K562 (cell line): ENCODE measurements around the gene MAPKAPK3. TPM values are rescaled to one million over a fixed set of nuclear protein-coding genes. Genes with fewer than 3 reads are reported as not detected.
A peak's percentile ranks its signal among the peaks of the same experiment; 100 is the strongest.
"Not testable (repeated sequence)": the region's sequence is repeated elsewhere in the genome, so short reads cannot be mapped to it uniquely, and the experiment has no call there.

Source experiments
- ATAC-seq: fragments of 200-7000 bp; cut with Tn5 transposase; 3 replicates; pipeline ENCODE4 v1.9.1; 2020; ENCODE audit warnings: moderate library complexity
- BruUV-seq: library from RNA; stranded (reverse); fragments of 400-500 nt; replicated peaks from 2 replicates; lab custom pipeline; 2021; lab: Mats Ljungman, UMichigan
- CTCF ChIA-PET: fragments of 300-600 bp; formaldehyde crosslinking; extraction: SDS; loops from one replicate; lab custom pipeline; 2021; ENCODE audit warnings: low intra/inter-chr PET ratio; lab: Yijun Ruan, JAX
- POLR2A ChIA-PET: fragments of 300-600, 350-650 bp; sonication (Branson Sonifier 250); formaldehyde crosslinking; extraction: SDS; loops from one replicate; lab custom pipeline; 2021; ENCODE audit warnings: antibody characterized with exemption, inconsistent platforms; lab: Yijun Ruan, JAX
- DNase-seq, 4 experiments: peaks; one replicate each; pipeline versions ENCODE4 v3.0.0 to v3.0.0-alpha.2; 2011 to 2018; ENCODE audit warnings: low spot score in 3 of 4, mixed read lengths in 3 of 4; ENCODE audit errors: extremely low read depth in 1 of 4
- FAIRE-seq: peaks from 2 replicates; lab custom pipeline; 2011; peaks lifted over from hg19 to GRCh38; lab: Jason Lieb, UNC
- H2AFZ ChIP-seq: 2 replicates; pipeline ENCODE4 v1.6.0; 2011; ENCODE audit warnings: low read depth, low read length, control low read depth, inconsistent platforms
- H3K27ac ChIP-seq: fragments of 200-600 bp; 3 replicates; pipeline ENCODE4 v1.8.0; 2011; ENCODE audit warnings: low read depth, mild to moderate bottlenecking, control low read depth, inconsistent platforms, low read length, moderate library complexity, mixed read lengths; ENCODE audit errors: extremely low read depth
- H3K27me3 ChIP-seq, 2 experiments: fragments of 300-600 bp in 1 of 2; 2 replicates in 1 of 2; 3 replicates in 1 of 2; pipeline versions ENCODE4 v1.6.0 to v1.8.0; 2011; ENCODE audit warnings: inconsistent platforms in 2 of 2, low read length in 2 of 2, mild to moderate bottlenecking in 1 of 2, mixed read lengths in 1 of 2, moderate library complexity in 1 of 2; ENCODE audit not compliant: control insufficient read depth in 2 of 2, insufficient read depth in 2 of 2
- H3K36me3 ChIP-seq: fragments of 300-600 bp; 3 replicates; pipeline ENCODE4 v1.8.0; 2011; ENCODE audit warnings: mild to moderate bottlenecking, low read length, inconsistent platforms; ENCODE audit not compliant: control insufficient read depth, insufficient read depth
- H3K4me1 ChIP-seq, 2 experiments: fragments of 200-600 bp in 1 of 2; replicated peaks in 1 of 2; 2 replicates in 1 of 2; 3 replicates in 1 of 2; pipeline versions ENCODE4 v1.5.1 to v1.8.0; 2011; ENCODE audit warnings: inconsistent platforms in 2 of 2, low read length in 2 of 2, mild to moderate bottlenecking in 1 of 2, mixed read lengths in 1 of 2, moderate library complexity in 1 of 2; ENCODE audit not compliant: control insufficient read depth in 2 of 2, insufficient read depth in 2 of 2
- H3K4me2 ChIP-seq: 2 replicates; pipeline ENCODE4 v1.6.1; 2011; ENCODE audit warnings: low read length, control low read depth, inconsistent platforms, mixed read lengths; ENCODE audit not compliant: insufficient read depth
- H3K4me3 ChIP-seq: fragments of 200-600 bp; sonication (generic), shearing (Covaris generic); 2 replicates; pipeline ENCODE4 v1.5.1; 2016; ENCODE audit warnings: control low read depth, inconsistent platforms
- H3K79me2 ChIP-seq: fragments of 200-600 bp; 3 replicates; pipeline ENCODE4 v1.8.0; 2011; ENCODE audit warnings: low read length, inconsistent platforms; ENCODE audit not compliant: control insufficient read depth, insufficient read depth
- H3K9ac ChIP-seq, 2 experiments: 2 replicates each; pipeline versions ENCODE4 v1.6.0 to v1.6.1; 2011; ENCODE audit warnings: low read depth in 2 of 2, low read length in 2 of 2, control low read depth in 1 of 2, inconsistent platforms in 1 of 2, mild to moderate bottlenecking in 1 of 2, mixed read lengths in 1 of 2; ENCODE audit not compliant: insufficient read depth in 1 of 2
- H3K9me1 ChIP-seq: one replicate; pipeline ENCODE4 v1.6.0; 2011; ENCODE audit warnings: inconsistent platforms, mild to moderate bottlenecking, low read length, moderate library complexity; ENCODE audit not compliant: control insufficient read depth, insufficient read depth
- H3K9me3 ChIP-seq: replicated peaks from 2 replicates; pipeline ENCODE4 v1.5.1; 2011; ENCODE audit warnings: low read depth, low read length, inconsistent platforms; ENCODE audit not compliant: control insufficient read depth, insufficient read depth
- H4K20me1 ChIP-seq: replicated peaks from 2 replicates; pipeline ENCODE4 v1.6.1; 2011; ENCODE audit warnings: low read length, inconsistent platforms, mixed read lengths; ENCODE audit not compliant: control insufficient read depth, insufficient read depth
- EGR1 ChIP-seq: fragments of 450-650 bp; conservative IDR thresholded peaks from 2 replicates; pipeline ENCODE4 v1.6.1; 2017; ENCODE audit warnings: mild to moderate bottlenecking
- SPI1 ChIP-seq: IDR thresholded peaks from 2 replicates; pipeline ENCODE4 v1.6.1; 2011; ENCODE audit warnings: low read depth, low read length, control low read depth, borderline replicate concordance
- WGBS: fragments of 100-300 bp; shearing (Covaris generic); methylation state at CpG from one replicate; pipeline ENCODE4 v1.1.6; 2016; ENCODE audit warnings: low coverage, mixed read lengths; ENCODE audit not compliant: insufficient coverage; ENCODE audit errors: missing lambda C conversion rate; 5-methylcytosine and 5-hydroxymethylcytosine counted together
- in situ Hi-C: fragments of 300-500 bp; cut with MboI; formaldehyde crosslinking; loops from 4 replicates; pipeline ENCODE4 v1.15.0; 2018; ENCODE audit warnings: inconsistent platforms, mixed read lengths
- intact Hi-C: fragments of 100-400 bp; cut with micrococcal nuclease; formaldehyde crosslinking; loops from 2 replicates; pipeline ENCODE4 v1.14.2; 2022
- polyA plus RNA-seq, 8 experiments: library from polyadenylated mRNA; depleted of rRNA in 4 of 8; stranded (reverse) in 5 of 8; unstranded in 3 of 8; fragments of >200 nt; fragmentation: Nextera tagmentation in 2 of 8; fragmentation: Illumina TruSeq in 1 of 8; extraction: Ambion mirVana in 2 of 8; extraction: Trizol in 1 of 8; gene quantifications; 2 replicates each; pipeline versions ENCODE4 v1.2.1 to v1.2.3, GENCODE V29; 2011 to 2014; ENCODE audit warnings: inconsistent platforms in 1 of 8, missing spikeins in 1 of 8
- total RNA-seq, 7 experiments: library from RNA; depleted of rRNA in 6 of 7; stranded (reverse); fragments of >200 nt in 6 of 7; fragmentation: Illumina TruSeq in 2 of 7; extraction: Trizol in 2 of 7; gene quantifications; 2 replicates each; pipeline versions ENCODE4 v1.2.1 to v1.2.3, GENCODE V29; 2011 to 2021; ENCODE audit warnings: low replicate concordance in 1 of 7
- TF ChIP-seq, protein P1 (sequence below), 2 experiments: fragments of 450-650 bp in 1 of 2; IDR thresholded peaks; 2 replicates each; pipeline ENCODE4 v1.6.1; 2011 to 2017; ENCODE audit warnings: low read depth in 2 of 2, antibody characterized with exemption in 1 of 2, borderline replicate concordance in 1 of 2, low read length in 1 of 2, mild to moderate bottlenecking in 1 of 2, mixed read lengths in 1 of 2; ENCODE audit not compliant: control insufficient read depth in 1 of 2
- TF ChIP-seq, protein P2 (sequence below): fragments of 250-450 bp; sonication (Bioruptor Pico); IDR thresholded peaks from 2 replicates; pipeline ENCODE4 v1.5.0; 2021

Gene MAPKAPK3
- total and polyA plus RNA-seq, 9 of the 15 experiments (the other 6 are each of a cell fraction or from before 2014, with no cell fraction given) = 8.0 to 56.4 (median 41.2) TPM

DNA sequence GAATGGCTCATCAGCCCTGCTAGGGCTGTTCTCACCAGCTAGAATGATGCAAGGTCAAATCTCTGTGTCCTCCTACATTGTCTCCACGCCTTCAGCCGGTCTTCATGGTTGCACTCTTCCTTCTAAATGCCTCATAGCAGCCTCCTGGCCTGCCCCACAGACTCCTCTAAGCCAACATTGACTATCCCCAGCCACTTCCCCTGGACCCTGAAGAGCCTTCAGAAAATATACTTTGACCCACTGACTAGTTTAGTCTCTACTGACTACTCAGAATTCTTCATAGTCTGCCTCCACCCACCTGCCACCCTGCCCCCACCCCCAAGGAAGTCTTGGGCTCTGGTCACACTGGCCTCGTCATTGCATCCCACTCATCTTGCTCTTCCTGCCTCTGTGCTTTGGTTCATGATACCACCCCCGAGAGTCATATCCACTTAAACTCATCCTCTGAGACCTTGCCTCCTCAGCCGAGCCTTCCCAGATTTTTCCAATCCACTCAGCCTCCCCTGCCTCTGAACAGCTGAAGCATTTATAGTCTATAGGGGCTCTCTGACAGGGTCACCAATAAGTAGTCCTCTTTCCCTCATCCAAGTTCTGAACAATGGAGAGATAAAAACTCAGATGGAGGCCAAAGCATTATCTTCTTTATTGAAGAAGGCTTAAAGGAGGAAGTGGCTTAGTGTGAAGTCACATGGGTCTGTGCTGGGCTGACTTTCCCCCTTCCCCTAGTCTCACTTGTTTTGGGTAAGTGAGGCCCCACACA, 48.3 kb downstream of the MAPKAPK3 start:
- no peak overlapping the region for H3K4me3 ChIP-seq
- FAIRE-seq = no peak
- no peaks in the 10 kb centered on the region for H3K79me2 ChIP-seq
- no peak for ATAC-seq
- H3K27ac ChIP-seq = no peak overlapping the region
- ChIA-PET CTCF (no interaction called here), POLR2A (interaction anchor here (0.7 kb wide), 1 partner anchor 9 kb away, joined by 4 read pairs; no protein-coding TSS in a partner anchor)
- no peaks in the 10 kb centered on the region for H4K20me1 ChIP-seq
- no TSS peak for BruUV-seq
- no peaks in the 10 kb centered on the region for H3K9me1 ChIP-seq
- no peak overlapping the region for H2AFZ ChIP-seq
- TF ChIP-seq EGR1 (peak; percentile 21; the same call in 1 of the 2 replicates), SPI1 (peak; percentile 67; the same call in 1 of the 2 replicates)
- TF ChIP-seq, protein P1, sequence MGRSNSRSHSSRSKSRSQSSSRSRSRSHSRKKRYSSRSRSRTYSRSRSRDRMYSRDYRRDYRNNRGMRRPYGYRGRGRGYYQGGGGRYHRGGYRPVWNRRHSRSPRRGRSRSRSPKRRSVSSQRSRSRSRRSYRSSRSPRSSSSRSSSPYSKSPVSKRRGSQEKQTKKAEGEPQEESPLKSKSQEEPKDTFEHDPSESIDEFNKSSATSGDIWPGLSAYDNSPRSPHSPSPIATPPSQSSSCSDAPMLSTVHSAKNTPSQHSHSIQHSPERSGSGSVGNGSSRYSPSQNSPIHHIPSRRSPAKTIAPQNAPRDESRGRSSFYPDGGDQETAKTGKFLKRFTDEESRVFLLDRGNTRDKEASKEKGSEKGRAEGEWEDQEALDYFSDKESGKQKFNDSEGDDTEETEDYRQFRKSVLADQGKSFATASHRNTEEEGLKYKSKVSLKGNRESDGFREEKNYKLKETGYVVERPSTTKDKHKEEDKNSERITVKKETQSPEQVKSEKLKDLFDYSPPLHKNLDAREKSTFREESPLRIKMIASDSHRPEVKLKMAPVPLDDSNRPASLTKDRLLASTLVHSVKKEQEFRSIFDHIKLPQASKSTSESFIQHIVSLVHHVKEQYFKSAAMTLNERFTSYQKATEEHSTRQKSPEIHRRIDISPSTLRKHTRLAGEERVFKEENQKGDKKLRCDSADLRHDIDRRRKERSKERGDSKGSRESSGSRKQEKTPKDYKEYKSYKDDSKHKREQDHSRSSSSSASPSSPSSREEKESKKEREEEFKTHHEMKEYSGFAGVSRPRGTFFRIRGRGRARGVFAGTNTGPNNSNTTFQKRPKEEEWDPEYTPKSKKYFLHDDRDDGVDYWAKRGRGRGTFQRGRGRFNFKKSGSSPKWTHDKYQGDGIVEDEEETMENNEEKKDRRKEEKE (IDR thresholded peaks at IDR 0.05; ENCODE audit: borderline replicate concordance in 1 of 2, control insufficient read depth in 1 of 2, low read depth in 2 of 2, low read length in 1 of 2) = no peak
- TF ChIP-seq, protein P2, sequence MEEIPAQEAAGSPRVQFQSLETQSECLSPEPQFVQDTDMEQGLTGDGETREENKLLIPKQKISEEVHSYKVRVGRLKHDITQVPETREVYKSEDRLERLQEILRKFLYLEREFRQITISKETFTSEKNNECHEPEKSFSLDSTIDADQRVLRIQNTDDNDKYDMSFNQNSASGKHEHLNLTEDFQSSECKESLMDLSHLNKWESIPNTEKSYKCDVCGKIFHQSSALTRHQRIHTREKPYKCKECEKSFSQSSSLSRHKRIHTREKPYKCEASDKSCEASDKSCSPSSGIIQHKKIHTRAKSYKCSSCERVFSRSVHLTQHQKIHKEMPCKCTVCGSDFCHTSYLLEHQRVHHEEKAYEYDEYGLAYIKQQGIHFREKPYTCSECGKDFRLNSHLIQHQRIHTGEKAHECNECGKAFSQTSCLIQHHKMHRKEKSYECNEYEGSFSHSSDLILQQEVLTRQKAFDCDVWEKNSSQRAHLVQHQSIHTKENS (CRISPR knock-in tag) = no peak
- H3K36me3 ChIP-seq = no peaks in the 10 kb centered on the region
- H3K9ac ChIP-seq = no peak overlapping the region
- intact Hi-C loops (no loop called here), in situ Hi-C loops (no loop called here)
- no peaks in the 10 kb centered on the region for H3K9me3 ChIP-seq
- peaks cover 2 to 9% of the 10 kb centered on the region in 2 experiments; a peak in 2 of 5 replicates for H3K27me3 ChIP-seq
- WGBS = 3% methylated on average over 5 of the region's 5 CpGs
- no peaks in the 10 kb centered on the region for H3K4me1 ChIP-seq
- DNase-seq = no peak
- H3K4me2 ChIP-seq = no peak overlapping the region

DNA sequence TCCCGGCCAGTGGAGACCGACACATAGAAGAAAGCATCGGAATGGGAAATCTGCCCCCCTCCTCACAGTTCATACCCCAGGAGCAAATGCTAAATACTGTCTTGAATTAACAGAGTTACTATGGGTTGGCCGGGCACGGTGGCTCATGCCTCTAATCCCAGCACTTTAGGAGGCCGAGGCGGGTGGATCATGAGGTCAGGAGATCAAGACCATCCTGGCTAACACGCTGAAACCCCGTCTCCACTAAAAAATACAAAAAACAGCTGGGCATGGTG, 48.8 kb downstream of the MAPKAPK3 start:
- POLR2A ChIA-PET, H3K27ac ChIP-seq, FAIRE-seq, ATAC-seq, BruUV-seq, H3K9ac ChIP-seq, H3K4me1 ChIP-seq, H3K36me3 ChIP-seq, H3K4me3 ChIP-seq, DNase-seq, H3K79me2 ChIP-seq, in situ Hi-C loops, H2AFZ ChIP-seq, H4K20me1 ChIP-seq, H3K9me1 ChIP-seq, CTCF ChIA-PET, intact Hi-C loops, H3K4me2 ChIP-seq, H3K27me3 ChIP-seq, H3K9me3 ChIP-seq: not testable (repeated sequence)
- 0% methylated on average over 7 of the region's 9 CpGs for WGBS
